ENCODE measurements around the gene PHACTR1.
"Not testable (repeated sequence)": the region's sequence is repeated elsewhere in the genome, so short reads cannot be mapped to it uniquely, and the experiment has no call there.

The PHACTR1 gene

DNA sequence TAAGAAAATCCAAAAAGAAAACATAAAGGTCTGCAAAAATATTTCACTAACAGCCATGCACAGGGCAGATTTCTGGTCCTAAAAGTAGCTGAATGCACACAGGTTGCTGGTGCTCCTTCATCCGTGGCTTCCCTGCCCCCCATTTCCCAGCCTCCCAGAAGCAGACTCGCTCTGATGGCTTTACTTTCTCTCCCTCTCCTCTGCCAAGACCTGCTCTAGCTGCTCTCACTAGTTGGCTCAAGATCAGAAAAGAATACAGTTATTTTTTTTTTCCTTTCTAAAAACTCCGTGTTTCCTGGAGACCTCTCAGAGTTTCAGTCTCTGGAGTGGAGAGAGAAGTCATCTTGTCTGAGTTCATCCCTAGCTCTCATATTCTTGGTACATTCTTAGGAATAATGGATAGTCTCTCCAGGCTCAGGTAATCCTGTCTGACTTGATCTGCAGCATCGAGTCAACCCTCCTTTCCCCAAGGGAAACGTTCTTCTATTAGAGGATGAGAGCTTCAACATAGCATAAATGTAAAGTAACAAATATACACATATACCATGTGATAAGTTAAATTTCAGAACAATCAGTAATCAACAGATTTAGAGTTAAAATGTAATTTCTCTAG, 397.5 kb downstream of the PHACTR1 start:
- no peak for DNase-seq (ENCODE audit: low spot score)

GRCh38 chr6:13116155-13116554, 399.6 kb downstream of the PHACTR1 start:
- DNase-seq (ENCODE audit: low spot score), result no peak

DNA sequence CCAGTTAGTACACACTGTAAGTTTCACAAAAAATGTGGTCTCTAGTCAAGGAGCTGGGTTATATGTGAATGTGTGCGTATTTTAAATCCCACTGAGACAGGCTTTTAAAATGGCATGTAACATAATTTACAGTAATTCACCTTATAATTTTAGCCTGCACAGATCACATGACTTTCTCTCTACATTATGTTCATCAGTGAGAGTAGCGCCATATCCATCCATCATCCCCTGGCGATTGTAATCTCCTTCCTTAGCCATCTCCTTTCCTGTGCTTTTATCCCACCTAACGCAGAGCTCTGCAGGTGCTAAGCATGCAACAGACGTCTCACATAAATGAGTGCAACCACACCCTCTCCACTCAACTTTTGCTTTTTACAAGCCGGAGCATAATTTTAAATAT, 401.0 kb downstream of the PHACTR1 start:
- DNase-seq (ENCODE audit: low spot score), result no peak

DNA sequence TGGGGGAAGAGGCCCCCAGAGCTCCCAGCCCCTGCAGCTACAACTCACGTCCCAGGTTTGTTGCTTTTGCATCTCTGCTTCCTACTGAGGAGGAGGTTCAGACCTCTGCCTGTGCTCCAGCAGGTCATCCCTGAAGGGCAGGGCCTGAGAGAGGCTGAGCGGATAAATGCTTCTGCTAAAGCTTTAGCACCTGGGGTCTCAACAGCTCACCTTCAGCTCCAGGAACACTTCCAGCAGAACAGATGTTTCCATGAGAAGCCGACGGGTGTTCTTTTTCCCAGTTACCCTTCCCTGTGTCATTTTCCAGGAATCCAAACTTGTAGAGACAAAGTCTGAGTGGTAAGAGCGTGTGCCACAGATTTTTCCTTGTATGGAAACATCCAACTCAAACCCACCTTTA, 403.0 kb downstream of the PHACTR1 start:
- no peak for DNase-seq (ENCODE audit: low spot score)

DNA sequence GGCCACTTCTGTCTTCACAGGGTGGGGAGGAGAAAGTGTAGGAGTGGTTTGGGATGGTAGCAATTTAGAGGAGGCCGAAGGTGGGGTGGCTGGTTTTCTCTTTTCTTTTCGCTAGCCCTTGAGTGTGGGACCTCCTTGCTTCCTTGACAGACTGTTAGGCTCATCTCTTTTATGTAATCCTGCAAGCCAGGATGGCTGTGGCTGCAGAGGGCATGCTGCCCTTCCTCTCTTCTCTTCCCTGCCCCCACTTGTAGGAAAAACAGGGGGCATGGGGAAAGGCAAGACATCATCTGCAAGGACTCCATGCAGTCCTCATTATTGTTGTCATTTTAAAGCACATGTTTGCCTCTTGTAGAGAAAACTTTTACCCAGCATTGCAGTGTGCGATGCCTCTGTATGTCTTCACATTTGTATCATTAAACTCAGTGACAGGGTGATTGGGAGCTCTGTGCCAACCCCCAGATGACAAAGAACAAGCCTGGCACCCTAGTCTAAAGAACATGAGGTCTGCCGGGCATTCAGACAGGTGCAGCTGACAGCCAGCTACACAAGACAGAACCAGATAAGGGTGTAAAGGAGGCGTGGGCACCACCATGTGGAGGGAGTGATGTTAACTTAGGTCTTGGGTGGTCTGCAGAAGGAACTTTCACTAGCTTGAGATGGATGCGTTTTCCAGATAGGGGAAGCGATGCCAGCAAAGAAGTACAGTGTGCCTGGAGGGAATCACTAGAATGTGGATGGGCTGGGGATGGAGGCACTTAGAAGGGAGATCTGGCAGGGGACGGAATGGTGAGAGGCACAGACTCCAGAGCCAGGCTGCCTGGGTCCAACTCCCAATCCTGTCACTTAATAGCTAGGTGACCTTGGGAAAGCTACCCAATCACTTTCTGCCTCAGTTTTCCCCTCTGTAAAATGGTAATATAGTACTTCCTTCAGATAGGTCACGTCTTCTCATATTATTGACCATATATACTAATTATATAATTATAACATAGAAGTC, 404.2 kb downstream of the PHACTR1 start:
- DNase-seq (ENCODE audit: low spot score), result no peak

- no peak for DNase-seq (ENCODE audit: low spot score)
Observed at GRCh38 chr6:13124131-13124530, 407.6 kb downstream of the PHACTR1 start.

- no peak for DNase-seq (ENCODE audit: low spot score)
Observed at GRCh38 chr6:13125841-13126240, 409.3 kb downstream of the PHACTR1 start.

- no peak for DNase-seq (ENCODE audit: low spot score)
Observed at GRCh38 chr6:13131935-13132661, 415.5 kb downstream of the PHACTR1 start.

DNA sequence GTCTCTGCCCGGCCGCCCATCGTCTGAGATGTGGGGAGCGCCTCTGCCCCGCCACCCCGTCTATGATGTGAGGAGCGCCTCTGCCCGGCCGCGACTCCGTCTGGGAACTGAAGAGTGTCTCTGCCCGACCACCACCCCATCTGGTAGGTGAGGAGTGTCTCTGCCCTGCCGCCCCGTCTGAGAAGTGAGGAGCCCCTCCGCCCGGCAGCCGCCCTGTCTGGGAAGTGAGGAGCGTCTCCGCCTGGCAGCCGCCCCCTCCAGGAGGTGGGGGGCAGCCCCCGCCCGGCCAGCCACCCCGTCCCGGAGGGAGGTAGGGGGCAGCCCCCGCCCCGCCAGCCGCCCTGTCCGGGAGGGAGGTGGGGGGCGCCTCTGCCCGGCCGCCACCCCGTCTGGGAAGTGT, 417.3 kb downstream of the PHACTR1 start:
- not testable (repeated sequence) for DNase-seq (ENCODE audit: low spot score)

- no peak for DNase-seq (ENCODE audit: low spot score)
Observed at GRCh38 chr6:13135152-13135551, 418.6 kb downstream of the PHACTR1 start.

- DNase-seq (ENCODE audit: low spot score), result no peak
Observed at GRCh38 chr6:13139119-13139518, 422.6 kb downstream of the PHACTR1 start.

GRCh38 chr6:13140980-13141379, 424.4 kb downstream of the PHACTR1 start:
- DNase-seq (ENCODE audit: low spot score), result no peak

GRCh38 chr6:13141387-13141786, 424.8 kb downstream of the PHACTR1 start:
- DNase-seq (ENCODE audit: low spot score), result no peak

- DNase-seq (ENCODE audit: low spot score), result no peak
Observed at GRCh38 chr6:13142611-13143010, 426.0 kb downstream of the PHACTR1 start.

DNA sequence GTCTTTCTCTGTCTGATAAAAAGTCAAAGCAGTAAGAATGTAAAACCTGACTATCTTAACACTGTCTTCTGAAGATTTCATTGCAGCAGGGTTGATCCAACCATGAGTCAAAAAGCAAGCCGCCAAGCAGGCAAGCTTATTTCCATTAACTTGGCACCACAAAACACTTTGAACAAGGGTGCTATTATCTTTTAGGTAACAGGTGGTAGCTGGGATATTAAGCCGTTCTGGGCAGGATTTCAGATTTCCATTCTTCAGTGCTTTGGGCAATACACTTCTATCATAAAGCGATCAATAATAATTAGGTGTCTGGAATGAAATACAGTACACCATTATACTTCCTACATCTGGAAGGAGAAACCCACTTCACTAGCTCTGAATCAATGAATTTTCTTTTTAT, 429.9 kb downstream of the PHACTR1 start:
- DNase-seq (ENCODE audit: low spot score), result no peak

DNA sequence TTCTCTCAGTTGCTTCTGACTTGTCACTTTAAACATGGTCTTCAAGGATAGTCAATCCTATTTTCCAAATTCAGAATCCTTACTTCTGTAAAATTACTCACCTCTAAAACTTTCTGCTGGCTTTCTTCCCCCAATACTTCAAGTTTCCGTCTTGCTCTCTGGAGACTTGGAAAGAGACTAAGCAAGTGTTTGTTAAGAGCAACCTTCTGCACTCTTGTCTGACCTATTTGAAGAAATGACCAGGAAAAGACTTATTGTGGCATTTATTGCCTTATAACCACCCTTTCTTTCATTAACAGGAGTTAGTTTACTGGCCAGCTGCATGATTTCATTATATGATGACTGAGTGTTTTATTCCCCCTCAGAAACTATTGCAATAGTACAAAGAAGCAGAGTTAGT, 430.8 kb downstream of the PHACTR1 start:
- DNase-seq (ENCODE audit: low spot score), result no peak

GRCh38 chr6:13147782-13148181, 431.2 kb downstream of the PHACTR1 start:
- DNase-seq (ENCODE audit: low spot score), result no peak

- DNase-seq (ENCODE audit: low spot score), result no peak
Observed at GRCh38 chr6:13152764-13153163, 436.2 kb downstream of the PHACTR1 start.

- no peak for DNase-seq (ENCODE audit: low spot score)
Observed at GRCh38 chr6:13156381-13156780, 439.8 kb downstream of the PHACTR1 start.

GRCh38 chr6:13157293-13157692, 440.7 kb downstream of the PHACTR1 start:
- DNase-seq (ENCODE audit: low spot score), result no peak

DNA sequence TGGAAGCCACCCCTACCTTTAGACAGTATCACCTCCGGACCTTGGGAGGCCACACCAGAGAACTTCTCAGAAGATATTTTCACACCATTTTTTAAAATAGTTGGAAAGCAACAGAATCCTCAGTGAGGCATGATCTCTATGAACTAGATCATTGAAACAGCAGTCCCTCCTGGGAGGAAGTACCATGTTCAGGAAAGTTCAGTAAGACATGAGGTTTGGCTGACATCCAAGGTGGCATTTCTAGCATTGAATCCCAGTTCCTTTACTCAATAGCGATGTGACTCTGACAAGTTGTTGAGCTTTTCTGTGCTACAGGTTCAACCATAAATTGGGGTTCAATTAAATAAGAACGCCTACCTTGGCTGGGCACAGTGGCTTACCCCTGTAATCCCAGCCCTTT, 442.7 kb downstream of the PHACTR1 start:
- DNase-seq (ENCODE audit: low spot score), result no peak

DNA sequence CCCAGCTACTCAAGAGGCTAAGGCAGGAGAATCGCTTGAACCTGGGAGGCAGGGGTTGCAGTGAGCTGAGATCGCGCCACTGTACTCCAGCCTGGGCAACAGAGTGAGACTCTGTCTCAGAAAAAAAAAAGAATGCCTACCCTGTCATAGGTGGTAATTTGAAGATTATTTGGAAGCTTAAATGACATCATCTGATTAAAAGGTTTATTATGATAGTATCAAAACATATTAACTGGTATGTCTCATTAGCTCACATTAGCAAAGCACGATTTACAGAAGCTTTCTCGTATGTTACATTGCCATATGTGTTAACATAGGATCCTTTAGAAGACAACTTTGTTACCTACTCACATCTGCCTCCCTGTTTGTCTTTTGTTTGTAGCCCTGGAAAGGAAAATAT, 443.3 kb downstream of the PHACTR1 start:
- DNase-seq (ENCODE audit: low spot score), result not testable (repeated sequence)
